GM21515 (cell line): Measurements from ENCODE around the gene TRNAU1AP.

Experiments used
- ATAC-seq: cut with Tn5 transposase; IDR thresholded peaks from one replicate; pipeline ENCODE4 v1.9.1; 2021; ENCODE audit not compliant: unreplicated experiment

Gene TRNAU1AP

DNA sequence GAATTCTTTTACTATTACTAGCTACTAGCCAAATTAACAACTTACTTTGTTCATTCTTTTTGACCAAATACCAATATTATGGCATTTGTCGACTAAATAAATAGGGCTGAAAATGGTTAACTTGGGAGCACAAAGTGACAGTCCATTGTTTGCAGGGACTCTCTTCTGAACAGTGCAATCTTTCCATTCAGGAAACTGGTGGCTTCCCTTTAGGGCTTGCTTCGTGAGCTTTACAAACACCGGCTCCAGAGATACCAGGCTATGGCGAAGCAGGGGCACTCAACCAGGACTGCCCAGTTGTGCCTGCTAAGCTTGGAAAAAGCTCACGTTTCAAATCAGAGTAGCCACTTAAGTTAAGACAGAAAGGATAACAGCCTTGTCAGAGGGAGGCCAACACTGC lies 51.5 kb downstream of the TRNAU1AP start:
- no peak for ATAC-seq

GRCh38 chr1:28604962-28605361 lies 52.1 kb downstream of the TRNAU1AP start:
- ATAC-seq = no peak

DNA sequence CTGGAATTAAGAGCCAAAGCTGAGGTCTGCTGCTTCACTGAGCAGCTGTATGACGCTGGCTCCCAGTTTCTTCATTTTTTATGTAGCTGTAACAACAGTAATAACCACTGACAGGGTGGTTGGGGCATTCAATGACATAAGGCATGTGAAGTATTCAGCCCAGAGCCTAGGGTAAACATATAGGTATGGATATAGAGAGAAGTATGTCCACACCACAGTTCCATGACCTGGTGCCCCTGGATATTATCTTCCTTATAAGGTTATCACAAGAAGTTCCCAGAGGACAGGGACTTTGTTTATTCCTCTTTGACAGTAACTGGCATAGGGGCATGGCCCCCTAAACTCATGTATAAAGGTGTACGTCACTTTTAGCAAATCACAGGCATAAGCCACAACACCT lies 53.9 kb downstream of the TRNAU1AP start:
- ATAC-seq = no peak

GRCh38 chr1:28613175-28613574 lies 60.3 kb downstream of the TRNAU1AP start:
- ATAC-seq = no peak
